ENCODE data around the gene SUN2. TPM values are rescaled to one million over a fixed set of nuclear protein-coding genes. Genes with fewer than 3 reads are reported as not detected.

SUN2 gene
- total RNA-seq, 1 experiment from 2014 or later: 31.8 TPM

- peaks cover 24% of the 10 kb centered on the region for H3K36me3 ChIP-seq (replicated peaks; ENCODE audit: control insufficient read depth, insufficient read depth, low read length)
- H3K4me3 ChIP-seq (ENCODE audit: insufficient read depth, low read depth, low read length): no peak overlapping the region
- DNase-seq: peak; percentile 46
- H3K27me3 ChIP-seq (ENCODE audit: control insufficient read depth, insufficient read depth, low read length): no peaks in the 10 kb centered on the region
Observed at GRCh38 chr22:38713921-38714320, 41.9 kb downstream of the SUN2 start.

DNA sequence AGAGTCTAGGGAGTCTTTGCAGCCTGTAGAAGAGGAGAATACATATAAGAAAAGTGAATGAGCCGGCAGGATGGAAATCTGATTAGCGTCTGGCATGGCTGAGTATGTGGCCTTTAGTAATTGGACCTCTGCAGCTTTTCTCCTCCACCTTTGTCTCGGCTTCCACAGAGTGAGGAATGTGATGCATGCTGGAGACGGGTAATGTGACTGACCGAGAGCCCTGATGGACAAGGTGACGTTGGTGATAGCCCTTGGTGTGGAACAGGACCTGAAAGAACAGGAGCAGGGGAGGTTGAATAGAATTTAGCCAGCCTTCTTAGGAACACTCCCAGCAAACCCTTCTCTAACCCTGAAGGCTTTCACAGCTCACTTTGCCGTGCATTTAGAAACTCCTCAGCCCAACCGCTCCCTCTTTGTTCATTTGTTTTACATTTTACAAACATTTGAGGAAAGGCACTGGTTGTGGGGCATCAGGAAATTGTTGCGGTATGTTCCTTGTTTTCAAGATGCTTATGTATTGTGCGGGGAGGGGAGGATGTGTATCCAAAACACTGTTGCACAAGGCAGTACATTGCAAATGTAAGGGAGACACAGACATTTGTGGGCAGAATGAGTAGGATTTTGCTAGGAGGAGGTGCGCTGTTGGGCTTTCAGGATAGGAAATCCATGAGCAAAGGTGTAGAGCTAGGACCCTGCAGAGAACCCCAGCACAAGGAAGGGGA lies 43.2 kb downstream of the SUN2 start:
- Histone ChIP-seq H3K4me3 (ENCODE audit: insufficient read depth, low read depth, low read length) (no peak overlapping the region), H3K36me3 (replicated peaks; ENCODE audit: control insufficient read depth, insufficient read depth, low read length) (peaks cover 20% of the 10 kb centered on the region), H3K27me3 (ENCODE audit: control insufficient read depth, insufficient read depth, low read length) (no peaks in the 10 kb centered on the region)
- DNase-seq: no peak

DNA sequence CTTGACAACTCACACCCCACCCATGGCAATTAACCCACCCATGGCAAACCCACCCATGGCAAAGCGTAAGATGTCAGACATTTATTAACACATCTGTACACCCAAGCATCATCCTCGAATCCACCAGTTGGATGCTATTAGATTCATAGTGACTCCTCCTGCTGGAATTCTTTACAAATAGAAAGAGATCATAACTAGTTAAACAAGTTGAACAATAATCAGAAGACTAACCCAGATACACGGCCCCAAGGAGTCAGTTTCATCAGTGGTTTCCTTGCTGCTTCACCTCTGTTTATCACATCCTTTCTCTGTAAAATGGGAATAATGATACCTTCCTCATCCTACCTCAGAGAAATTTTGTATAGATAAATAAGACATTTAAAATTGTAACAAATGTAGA lies 44.9 kb downstream of the SUN2 start:
- H3K36me3 ChIP-seq (replicated peaks; ENCODE audit: control insufficient read depth, insufficient read depth, low read length): peaks cover 6% of the 10 kb centered on the region
- DNase-seq: no peak
- no peak overlapping the region for H3K4me3 ChIP-seq (ENCODE audit: insufficient read depth, low read depth, low read length)
- no peaks in the 10 kb centered on the region for H3K27me3 ChIP-seq (ENCODE audit: control insufficient read depth, insufficient read depth, low read length)

GRCh38 chr22:38710351-38710750 lies 45.4 kb downstream of the SUN2 start:
- Histone ChIP-seq H3K4me3 (ENCODE audit: insufficient read depth, low read depth, low read length) (no peak overlapping the region), H3K36me3 (replicated peaks; ENCODE audit: control insufficient read depth, insufficient read depth, low read length) (peaks cover 6% of the 10 kb centered on the region), H3K27me3 (ENCODE audit: control insufficient read depth, insufficient read depth, low read length) (no peaks in the 10 kb centered on the region)
- no peak for DNase-seq

GRCh38 chr22:38709306-38709705 lies 46.5 kb downstream of the SUN2 start:
- DNase-seq: no peak
- H3K27me3 ChIP-seq (ENCODE audit: control insufficient read depth, insufficient read depth, low read length): no peaks in the 10 kb centered on the region
- H3K4me3 ChIP-seq (ENCODE audit: insufficient read depth, low read depth, low read length): no peak overlapping the region
- H3K36me3 ChIP-seq (replicated peaks; ENCODE audit: control insufficient read depth, insufficient read depth, low read length): peaks cover 6% of the 10 kb centered on the region

DNA sequence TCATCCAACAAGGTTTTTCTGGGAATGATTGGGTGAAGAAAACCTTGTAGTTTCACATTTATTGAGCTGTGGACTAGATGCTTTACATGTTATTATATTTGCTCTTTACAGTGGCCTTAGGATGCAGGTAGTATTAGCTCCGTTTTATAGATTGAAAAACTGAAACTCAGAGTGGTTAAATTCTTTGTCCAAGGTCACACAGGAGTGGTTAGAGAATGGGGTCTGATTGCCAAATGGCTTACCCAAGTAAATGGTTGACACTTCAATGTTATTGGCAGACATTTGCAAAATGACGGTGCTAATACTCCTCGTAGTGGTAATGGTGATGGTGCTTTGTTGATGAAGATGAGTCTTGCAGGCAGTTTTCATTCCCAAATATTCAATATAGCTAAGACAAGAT lies 47.8 kb downstream of the SUN2 start:
- DNase-seq: no peak
- no peak overlapping the region for H3K4me3 ChIP-seq (ENCODE audit: insufficient read depth, low read depth, low read length)

DNA sequence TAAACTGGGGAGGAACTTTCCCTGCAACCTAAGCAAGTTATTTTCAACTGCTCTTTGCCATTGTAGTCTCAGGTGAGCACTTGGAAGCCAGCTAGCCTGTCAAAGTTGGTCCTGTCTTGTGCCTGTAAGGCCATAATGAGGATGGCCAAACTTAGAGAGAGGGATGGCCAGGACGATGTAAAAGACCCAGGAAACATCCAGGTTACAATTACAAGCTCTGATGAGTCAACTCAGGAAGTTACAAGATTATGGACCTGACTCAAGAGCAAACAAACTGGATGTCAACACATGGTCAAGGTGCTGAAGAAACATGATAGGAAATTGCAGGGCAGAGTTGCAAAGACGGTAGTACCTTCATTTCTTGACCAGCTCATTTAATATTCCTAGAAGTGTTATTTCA lies 48.5 kb downstream of the SUN2 start:
- Histone ChIP-seq H3K36me3 (replicated peaks; ENCODE audit: control insufficient read depth, insufficient read depth, low read length) (peaks cover 6% of the 10 kb centered on the region), H3K4me3 (ENCODE audit: insufficient read depth, low read depth, low read length) (no peak overlapping the region; the same call in 1 of the 2 replicates), H3K27me3 (ENCODE audit: control insufficient read depth, insufficient read depth, low read length) (no peaks in the 10 kb centered on the region)
- DNase-seq: no peak

More for the DNA sequence above, 47.8 kb downstream of the SUN2 start:
- H3K36me3 ChIP-seq (replicated peaks; ENCODE audit: control insufficient read depth, insufficient read depth, low read length): peaks cover 6% of the 10 kb centered on the region
- no peaks in the 10 kb centered on the region for H3K27me3 ChIP-seq (ENCODE audit: control insufficient read depth, insufficient read depth, low read length)

DNA sequence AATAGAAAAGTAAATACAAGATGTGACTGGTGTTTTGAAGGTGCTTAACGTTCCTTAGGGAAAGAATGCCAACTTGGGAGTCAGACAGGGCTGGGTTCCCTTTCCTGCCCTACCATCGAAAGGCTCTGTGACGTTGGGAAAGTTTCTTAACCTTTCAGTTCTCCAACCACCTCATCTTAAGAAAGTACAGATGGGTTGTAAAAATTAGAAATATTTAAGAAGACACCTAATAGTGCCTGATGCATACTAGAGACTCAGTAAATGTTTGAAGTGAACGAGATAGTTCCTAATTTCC lies 49.0 kb downstream of the SUN2 start:
- DNase-seq: no peak
- H3K4me3 ChIP-seq (ENCODE audit: insufficient read depth, low read depth, low read length): peak overlapping the region; percentile 87
- peaks cover 6% of the 10 kb centered on the region for H3K36me3 ChIP-seq (replicated peaks; ENCODE audit: control insufficient read depth, insufficient read depth, low read length)
- no peaks in the 10 kb centered on the region for H3K27me3 ChIP-seq (ENCODE audit: control insufficient read depth, insufficient read depth, low read length)

GRCh38 chr22:38706101-38706900 lies 49.5 kb downstream of the SUN2 start:
- DNase-seq: peak; percentile 80
- no peaks in the 10 kb centered on the region for H3K27me3 ChIP-seq (ENCODE audit: control insufficient read depth, insufficient read depth, low read length)
- H3K4me3 ChIP-seq (ENCODE audit: insufficient read depth, low read depth, low read length): peak overlapping the region; percentile 87
- H3K36me3 ChIP-seq (replicated peaks; ENCODE audit: control insufficient read depth, insufficient read depth, low read length): peaks cover 6% of the 10 kb centered on the region

GRCh38 chr22:38705235-38706100 lies 50.3 kb downstream of the SUN2 start, which contains the start of gene GTPBP1:
Gene GTPBP1 (plus strand): TSS chr22:38705944. CDS start chr22:38705956, 12 bp downstream.
- DNase-seq: peak; percentile 97
- H3K4me3 ChIP-seq (ENCODE audit: insufficient read depth, low read depth, low read length): peak within 1 kb of the TSS; percentile 87
- H3K36me3 ChIP-seq (replicated peaks; ENCODE audit: control insufficient read depth, insufficient read depth, low read length): peaks cover 6% of the 10 kb centered on the region
- H3K27me3 ChIP-seq (ENCODE audit: control insufficient read depth, insufficient read depth, low read length): no peaks in the 10 kb centered on the region

GRCh38 chr22:38704654-38705234 lies 51.1 kb downstream of the SUN2 start:
- Histone ChIP-seq H3K36me3 (replicated peaks; ENCODE audit: control insufficient read depth, insufficient read depth, low read length) (peaks cover 4% of the 10 kb centered on the region), H3K4me3 (ENCODE audit: insufficient read depth, low read depth, low read length) (peak overlapping the region; percentile 31), H3K27me3 (ENCODE audit: control insufficient read depth, insufficient read depth, low read length) (no peaks in the 10 kb centered on the region)
- DNase-seq: no peak

DNA sequence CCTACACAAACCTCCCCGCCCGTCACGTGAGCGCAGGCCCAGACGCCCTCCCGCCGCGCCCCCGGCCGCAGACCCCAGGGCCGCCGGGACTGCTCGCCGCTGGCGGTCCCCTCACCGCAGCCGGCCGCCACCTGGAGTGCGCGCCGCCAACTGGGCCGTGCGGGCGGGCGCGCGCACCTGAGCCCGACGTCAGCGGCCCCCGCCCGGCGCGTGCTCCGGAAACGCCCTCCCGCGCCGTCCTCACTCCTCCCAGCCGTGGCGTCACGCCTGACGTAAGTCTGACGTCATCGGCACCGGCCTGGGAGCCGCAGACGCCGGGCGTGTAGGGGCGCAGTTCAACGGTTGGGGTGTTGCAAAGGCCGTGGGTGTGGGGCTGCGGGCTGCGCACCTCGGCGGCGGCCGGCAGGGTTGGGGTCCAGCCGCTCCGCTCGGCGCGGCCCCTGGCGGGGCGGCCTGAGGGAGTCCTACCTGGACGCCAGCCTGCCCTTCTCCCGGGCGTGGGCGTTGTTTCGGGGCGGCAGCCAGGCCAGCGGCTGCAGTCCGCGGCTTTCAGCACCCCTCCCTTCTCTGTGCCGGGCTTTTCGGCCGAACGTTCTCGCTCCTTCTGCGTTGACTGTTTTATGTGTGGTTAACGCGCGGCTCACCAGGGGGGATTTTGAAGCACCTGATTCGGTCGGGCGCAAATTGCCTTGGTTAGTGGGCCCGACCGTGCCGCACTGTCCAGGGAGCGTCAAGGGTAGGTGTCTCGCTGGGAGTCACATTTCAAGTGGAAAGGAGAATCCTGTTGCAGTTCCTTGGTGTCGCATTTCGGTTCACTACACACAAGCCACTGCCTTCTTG lies 54.8 kb downstream of the SUN2 start, which contains the start of gene JOSD1:
JOSD1 (minus strand) TSS at position 155 of the 840 bp plus-strand sequence. CDS start 956 bp downstream, outside the sequence.
- Histone ChIP-seq H3K36me3 (replicated peaks; ENCODE audit: control insufficient read depth, insufficient read depth, low read length) (no peaks in the 10 kb centered on the region), H3K27me3 (ENCODE audit: control insufficient read depth, insufficient read depth, low read length) (no peaks in the 10 kb centered on the region), H3K4me3 (ENCODE audit: insufficient read depth, low read depth, low read length) (peak within 1 kb of the TSS; percentile 82)
- DNase-seq: peak; percentile 98

DNA sequence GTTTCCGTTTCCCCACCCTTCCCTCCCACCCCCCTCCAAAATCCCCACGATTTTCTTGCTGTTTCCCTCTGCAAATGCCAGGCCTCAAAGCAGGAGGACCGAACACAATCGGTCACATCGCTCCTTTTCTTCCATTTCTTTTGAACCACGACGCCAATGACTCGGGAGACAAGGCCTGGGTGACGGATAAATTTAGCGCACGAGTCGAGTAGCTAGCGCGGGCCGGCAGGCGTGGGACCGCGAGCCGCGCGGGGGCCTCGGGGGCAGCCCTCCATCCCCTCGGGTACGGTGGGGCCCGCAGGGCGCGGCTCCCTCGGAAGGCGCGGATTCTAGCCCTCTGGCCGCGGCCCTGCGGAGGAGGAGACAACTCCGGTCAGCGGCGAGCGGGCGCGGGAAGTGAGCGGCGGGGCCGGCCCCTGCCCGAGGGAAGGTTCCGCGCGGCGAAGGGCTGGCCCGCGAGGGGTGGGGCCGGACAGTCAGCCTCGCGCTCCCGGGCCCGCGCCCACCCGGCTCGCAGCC lies 55.5 kb downstream of the SUN2 start:
- no peaks in the 10 kb centered on the region for H3K36me3 ChIP-seq (replicated peaks; ENCODE audit: control insufficient read depth, insufficient read depth, low read length)
- no peak for DNase-seq
- no peaks in the 10 kb centered on the region for H3K27me3 ChIP-seq (ENCODE audit: control insufficient read depth, insufficient read depth, low read length)
- H3K4me3 ChIP-seq (ENCODE audit: insufficient read depth, low read depth, low read length): peak overlapping the region; percentile 82
